ENCODE results near the gene GPR137B.

DNA sequence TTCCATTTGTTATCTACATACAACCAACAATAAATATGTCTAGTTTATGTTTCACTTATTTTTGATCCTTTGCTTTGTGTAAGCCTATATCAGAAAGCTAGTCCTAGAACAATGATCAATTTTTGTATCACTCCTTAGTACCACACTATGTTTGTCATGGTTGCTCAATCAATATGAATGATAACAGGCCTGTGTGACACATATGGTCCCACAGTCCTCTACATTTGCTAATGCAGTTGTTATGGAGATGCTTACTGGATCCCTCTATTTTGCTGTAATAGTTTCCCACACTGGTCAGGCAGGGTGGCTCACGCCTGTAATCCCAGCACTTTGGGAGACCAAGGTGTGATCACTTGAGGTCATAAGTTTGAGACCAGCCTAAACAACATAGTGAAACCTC, 80.3 kb downstream of the GPR137B start:
- TF ChIP-seq, protein P1, sequence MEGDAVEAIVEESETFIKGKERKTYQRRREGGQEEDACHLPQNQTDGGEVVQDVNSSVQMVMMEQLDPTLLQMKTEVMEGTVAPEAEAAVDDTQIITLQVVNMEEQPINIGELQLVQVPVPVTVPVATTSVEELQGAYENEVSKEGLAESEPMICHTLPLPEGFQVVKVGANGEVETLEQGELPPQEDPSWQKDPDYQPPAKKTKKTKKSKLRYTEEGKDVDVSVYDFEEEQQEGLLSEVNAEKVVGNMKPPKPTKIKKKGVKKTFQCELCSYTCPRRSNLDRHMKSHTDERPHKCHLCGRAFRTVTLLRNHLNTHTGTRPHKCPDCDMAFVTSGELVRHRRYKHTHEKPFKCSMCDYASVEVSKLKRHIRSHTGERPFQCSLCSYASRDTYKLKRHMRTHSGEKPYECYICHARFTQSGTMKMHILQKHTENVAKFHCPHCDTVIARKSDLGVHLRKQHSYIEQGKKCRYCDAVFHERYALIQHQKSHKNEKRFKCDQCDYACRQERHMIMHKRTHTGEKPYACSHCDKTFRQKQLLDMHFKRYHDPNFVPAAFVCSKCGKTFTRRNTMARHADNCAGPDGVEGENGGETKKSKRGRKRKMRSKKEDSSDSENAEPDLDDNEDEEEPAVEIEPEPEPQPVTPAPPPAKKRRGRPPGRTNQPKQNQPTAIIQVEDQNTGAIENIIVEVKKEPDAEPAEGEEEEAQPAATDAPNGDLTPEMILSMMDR (IDR thresholded peaks at IDR 0.05 in 4 of 5, conservative IDR thresholded peaks at IDR 0.05 in 1 of 5) = no peak
- TF ChIP-seq POLR2A (IDR thresholded peaks at IDR 0.05) = no peak
